NCI-H1694 (cell line): ENCODE measurements around the gene SCCPDH.
"Not testable (repeated sequence)": the region's sequence is repeated elsewhere in the genome, so short reads cannot be mapped to it uniquely, and the experiment has no call there.

ENCODE experiments used
- DNase-seq: peaks from one replicate; lab custom pipeline; 2025; lab: John Stamatoyannopoulos, UW

SCCPDH gene, protein sequence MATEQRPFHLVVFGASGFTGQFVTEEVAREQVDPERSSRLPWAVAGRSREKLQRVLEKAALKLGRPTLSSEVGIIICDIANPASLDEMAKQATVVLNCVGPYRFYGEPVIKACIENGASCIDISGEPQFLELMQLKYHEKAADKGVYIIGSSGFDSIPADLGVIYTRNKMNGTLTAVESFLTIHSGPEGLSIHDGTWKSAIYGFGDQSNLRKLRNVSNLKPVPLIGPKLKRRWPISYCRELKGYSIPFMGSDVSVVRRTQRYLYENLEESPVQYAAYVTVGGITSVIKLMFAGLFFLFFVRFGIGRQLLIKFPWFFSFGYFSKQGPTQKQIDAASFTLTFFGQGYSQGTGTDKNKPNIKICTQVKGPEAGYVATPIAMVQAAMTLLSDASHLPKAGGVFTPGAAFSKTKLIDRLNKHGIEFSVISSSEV

DNA sequence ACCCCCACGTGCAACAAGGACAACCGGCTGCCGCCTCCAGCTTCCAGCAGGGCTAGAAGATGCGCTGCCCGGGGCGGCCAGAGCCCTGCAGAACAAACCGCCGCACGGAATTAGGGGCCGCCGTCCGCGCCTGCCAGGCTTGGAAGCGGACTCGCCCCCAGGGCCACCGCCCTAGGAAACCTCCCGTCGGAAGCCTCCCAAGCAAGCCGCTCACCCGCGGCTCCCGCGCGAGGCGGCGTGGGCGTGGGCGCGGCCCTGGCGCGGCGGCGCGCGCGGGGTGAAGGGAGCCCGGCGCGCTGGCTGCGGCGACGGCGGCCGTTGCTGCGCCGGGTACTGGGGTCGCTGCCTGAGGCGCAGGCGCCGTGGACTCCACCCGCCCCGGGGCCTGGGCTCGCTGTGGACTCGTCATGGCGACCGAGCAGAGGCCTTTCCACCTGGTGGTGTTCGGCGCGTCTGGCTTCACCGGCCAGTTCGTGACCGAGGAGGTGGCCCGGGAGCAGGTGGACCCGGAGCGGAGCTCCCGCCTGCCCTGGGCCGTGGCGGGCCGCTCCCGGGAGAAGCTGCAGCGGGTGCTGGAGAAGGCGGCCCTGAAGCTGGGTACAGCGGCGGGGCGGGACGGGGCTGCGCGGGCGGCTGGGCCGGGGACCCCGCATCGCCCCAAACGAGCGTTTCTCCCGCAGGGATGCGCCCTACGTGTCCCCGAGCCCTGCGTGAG lies at the start of gene SCCPDH:
TSS of gene SCCPDH (plus strand) at position 394 of the 715 bp plus-strand sequence. CDS start at position 408, 14 bp downstream.
- peak; percentile 33 for DNase-seq

DNA sequence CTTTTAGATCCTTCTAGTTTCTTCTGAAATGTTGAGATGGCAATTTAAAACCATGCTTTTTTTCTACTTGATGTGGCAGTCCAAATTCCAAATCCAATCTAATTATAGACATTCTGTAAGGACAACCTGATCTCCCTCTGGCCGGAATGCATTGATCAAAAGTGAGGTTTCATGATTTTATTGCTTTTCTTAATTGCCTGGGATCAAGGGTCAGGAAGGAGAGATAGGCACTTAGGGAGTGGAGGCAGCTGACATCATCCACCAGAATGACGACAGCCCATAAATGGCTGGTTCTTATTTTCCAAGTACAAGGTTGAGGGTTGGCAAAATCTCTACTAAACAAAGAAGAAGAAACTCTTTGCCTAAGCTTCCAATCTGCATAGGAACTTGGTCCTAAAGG lies 46.4 kb upstream of the SCCPDH start:
- DNase-seq, result no peak

DNA sequence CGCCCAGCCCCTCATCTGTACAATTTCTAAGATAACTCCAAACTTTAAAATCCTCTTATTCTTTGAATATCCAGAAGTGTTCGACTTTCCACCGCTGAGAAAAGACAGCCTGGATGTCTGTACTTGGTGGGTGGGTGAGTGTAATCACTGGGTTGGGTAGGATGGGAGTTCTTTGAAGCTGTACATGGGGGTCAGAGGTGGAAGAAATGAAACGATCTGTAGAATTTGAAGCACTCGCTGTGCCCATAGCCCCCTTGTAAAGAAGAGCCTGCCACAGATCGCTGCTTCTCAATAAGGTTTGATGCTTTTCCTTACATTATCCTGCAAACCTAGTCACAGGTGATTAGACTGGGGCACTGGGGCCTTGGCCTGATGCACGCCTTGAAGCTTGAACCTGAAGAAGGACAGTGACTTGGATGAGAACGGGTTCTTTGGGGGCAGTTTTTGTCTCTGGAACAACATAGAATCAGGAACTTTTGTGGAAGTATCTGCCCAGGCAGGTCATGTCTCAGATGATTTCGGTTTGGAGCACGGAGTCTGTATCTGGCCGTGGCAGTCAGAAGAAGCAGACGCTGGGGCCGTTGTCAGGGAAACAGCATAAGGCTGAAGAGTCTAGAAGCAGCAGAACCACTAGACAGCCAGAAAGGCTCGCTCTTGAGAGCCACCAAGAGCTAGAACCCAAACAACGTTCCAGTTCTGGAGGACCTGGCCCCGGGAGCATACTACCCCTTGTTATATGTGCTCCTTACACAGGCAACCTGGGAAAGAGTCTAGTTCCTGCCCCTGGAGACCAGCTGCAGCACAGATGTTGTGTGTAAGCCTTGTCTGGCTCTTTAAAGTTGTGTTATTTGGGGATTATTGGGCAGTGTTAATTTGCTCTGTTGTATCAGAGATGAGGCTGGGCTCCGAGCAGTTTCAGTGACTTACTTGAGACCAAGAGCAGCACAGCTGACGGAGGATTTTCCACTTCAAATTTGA lies 45.1 kb upstream of the SCCPDH start:
- DNase-seq, result no peak

DNA sequence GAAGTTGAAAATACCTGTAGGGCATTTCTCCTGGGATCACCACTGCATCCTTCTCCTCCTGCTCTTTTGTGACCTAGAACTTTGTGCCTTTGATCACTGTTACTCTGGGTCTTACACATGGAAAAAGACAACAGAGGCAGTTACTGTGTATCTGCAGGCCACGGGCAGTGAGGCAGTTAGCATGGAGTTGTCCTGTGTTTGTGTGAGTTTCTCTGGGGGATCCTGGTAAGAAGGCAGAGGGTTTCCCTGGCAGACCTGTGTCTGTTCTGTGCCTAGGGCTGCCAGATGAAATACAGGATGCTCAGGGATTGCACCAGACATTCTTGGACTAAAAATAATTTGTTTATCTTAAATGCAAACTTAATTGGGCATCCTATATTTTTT lies 44.4 kb upstream of the SCCPDH start:
- DNase-seq, result no peak

DNA sequence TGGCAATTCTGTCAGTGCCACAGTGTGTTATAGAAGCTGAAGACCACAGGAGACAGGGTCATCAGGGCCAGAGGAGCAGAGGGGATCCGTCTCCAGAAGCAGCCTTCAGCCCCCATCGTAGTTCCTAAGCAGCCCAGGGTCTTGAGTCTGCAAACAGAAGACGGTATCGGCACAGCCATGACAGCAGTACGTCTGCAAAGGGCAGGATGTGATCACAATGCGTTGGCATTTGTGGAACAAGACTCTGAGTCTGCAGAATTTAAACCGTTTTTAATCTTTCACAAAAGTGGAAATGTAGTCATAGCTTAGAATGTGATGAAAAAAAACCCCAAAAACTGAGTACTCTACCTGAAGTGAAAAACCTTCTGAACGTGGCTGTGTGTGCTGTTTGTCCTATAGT lies 44.0 kb upstream of the SCCPDH start:
- no peak for DNase-seq

DNA sequence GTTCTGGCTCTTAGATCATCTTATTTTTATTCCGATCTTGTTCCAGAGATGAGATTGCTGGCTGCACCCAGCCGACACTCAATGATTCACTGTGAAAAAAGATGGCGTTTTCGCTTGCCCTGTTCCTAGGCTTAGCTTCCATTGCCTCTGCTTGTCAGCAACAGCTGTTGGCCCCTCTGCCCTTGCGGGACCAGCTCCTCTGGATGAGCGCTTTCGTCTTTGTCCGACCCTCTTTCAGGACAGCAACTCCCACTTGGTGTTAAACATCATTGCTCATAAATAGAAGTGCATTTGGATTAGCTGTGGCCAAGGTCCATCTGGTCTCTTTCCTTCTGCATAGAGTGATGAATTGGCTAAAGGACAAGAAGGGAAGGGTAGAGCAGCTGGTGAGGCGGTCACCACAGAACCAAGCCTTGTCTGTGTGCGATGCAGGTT lies 43.5 kb upstream of the SCCPDH start:
- DNase-seq, result no peak

DNA sequence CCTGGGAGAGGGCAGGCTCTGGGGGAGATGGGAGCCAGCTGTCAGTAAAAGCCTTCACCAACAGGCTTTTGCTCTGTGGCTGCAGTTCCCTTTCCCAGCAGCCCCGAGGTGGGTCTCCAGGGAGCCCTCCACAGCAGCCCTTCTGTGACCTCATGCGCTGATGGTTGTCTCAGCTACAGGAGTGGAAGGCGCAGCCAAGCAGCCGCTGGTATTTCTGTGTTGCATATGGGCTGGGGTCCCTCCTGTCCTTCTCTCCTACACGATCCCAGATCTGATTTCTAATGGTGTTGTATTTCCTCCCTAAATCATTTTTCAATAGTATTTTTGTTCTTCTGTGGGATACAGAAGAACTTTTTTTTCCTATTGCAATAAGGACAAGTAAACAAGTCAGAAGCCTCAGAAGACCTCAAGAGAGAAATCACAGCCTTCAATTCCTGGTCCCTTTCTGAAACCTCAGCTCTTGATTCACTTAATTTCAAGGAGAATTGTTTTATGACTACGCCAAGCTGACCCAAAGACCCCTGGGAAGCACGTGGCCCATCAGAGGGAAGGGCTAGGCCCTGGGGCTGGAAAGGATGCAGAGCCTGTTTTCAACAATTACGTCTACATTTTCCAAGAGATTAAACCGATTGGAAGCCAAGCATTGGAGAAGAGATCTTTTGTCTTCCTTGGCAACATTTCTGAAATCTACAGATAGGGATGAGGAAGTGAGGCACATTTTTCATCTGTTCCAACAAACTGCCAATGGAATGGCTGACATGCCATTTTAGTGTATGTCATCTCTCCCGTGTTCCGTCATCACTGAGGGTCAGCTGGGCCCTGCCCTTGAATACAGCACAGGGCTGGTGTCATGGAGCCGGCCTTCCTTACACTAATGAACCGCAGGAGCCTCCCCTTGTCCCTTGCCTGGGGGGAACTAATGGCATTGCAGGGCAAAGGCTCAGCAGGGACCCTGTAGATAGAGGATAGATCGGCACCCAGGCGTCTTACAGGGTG lies 42.0 kb upstream of the SCCPDH start:
- DNase-seq, result no peak

DNA sequence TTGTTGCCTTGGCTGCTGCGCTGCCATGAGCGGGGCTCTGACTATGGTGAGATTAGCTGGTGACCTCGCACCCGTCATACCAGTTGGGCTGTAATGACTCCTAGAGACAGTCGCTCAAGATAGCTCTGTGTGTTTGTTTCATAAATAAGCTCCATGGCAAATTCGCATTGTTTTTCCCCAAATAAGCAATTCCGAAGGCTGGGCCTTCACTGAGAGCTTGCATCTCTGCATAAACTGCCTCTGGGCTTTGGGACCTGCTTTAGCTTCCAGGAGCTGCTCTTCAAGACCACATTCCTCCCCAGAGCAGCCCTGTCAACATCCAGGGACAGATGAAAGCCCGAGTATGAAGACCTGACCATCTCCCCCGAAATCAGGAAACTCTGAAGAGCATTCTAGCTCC lies 40.7 kb upstream of the SCCPDH start:
- DNase-seq, result no peak

DNA sequence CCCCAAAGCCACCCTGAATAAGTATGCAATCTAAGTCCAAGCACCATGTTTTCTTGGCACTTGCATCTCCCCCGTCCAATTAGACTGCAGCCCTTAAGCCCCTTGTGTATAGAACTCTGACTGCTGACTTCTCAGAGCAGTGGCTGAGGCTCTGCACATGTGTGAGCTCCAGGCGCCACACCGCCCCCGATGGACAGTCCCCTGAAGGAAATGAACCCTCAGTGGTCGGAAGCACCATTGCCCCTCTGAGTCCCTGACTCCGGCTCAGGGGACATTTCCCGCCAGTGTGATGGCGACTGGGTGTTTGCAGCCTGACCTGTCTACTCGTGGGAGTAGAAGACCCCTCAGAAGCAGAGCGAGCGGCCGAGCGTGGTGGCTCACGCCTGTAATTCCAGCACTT lies 37.2 kb upstream of the SCCPDH start:
- DNase-seq, result no peak

DNA sequence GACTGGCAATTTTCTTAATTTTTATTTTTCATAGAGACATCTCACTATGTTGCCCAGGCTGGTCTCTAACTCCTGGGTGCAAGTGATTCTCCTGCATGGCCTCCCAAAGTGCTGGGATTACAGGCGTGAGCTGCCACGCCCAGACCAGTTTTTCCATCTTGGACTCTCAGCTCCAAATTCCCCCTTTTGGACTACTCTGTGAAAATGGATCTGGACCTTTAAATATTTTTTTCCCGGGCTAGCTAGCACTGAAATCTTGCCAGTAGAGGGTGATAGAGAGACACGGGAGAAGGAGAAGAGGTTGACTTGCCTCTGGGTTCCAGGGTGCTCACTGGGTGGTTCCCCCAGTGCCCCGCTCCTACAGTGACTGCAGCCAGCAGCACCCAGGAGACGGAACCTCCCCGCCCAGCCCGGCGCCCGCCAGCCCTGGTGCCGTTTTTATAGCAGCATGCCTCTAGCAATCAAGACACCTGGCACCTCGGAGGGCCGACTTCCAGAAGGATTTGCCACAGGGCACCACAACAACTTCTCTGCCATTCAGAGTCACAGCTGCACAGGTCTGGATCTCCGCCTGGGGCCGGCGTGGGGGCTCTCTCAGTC lies 34.7 kb upstream of the SCCPDH start:
- DNase-seq, result peak; percentile 84

DNA sequence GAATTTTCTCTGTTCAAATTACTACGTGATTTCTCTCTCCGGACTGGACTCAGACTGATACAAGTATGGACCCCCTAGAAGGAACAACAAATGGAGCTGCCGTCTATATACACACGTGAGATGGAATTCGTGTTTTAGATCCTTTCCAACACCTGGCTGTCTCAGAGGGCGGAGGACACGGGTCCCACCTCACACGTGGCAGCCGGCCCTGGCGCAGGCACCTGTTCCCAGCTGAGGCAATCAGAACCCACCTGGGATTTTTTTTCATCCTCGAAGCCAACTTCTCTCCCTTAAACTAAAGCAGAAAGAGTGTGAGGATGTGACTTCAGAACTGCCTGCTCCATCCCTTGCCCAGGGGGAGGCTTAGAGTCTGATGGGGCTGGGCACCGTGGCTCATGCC lies 34.1 kb upstream of the SCCPDH start:
- no peak for DNase-seq

DNA sequence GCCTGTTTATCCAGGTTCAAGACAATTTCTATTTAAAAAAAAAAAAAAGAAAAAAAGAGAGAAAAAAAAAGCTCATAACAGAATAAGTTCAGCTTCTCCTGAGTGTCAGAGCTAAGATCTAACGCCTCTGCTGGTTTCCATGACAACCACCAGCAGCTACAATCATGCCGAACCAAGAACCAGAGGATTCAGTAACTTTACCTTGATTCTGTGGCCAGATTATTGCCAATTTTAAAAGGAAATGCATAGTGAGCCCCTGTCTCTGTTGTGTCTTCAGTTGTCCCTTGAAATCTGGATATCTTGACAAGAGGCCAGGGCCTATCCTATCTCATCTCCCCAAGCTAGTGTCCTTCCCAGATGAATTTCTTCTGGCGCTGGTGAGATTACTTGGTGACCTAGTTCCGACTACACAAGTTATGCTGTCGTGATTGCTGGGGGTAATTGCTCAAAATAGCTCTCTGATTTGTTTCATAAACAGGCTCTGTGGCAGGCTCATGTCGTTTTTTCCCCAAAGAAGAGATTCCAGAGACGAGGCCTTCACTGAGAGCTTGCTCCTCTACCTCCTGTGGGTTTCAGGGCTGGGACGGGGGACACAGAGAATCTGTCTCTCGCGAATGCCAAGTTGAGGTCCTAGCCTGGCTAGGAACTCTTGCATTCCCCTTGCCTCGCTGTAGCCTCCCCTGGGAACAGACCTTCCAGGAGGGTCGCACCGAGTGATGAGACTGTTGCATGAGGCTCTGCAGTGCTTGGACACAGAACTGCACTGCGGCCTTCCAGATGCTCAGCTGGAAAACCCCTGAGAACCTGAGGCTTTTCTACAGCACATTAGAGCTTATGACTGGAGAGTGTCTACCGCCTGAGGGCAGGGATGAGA lies 32.4 kb upstream of the SCCPDH start:
- DNase-seq, result no peak

DNA sequence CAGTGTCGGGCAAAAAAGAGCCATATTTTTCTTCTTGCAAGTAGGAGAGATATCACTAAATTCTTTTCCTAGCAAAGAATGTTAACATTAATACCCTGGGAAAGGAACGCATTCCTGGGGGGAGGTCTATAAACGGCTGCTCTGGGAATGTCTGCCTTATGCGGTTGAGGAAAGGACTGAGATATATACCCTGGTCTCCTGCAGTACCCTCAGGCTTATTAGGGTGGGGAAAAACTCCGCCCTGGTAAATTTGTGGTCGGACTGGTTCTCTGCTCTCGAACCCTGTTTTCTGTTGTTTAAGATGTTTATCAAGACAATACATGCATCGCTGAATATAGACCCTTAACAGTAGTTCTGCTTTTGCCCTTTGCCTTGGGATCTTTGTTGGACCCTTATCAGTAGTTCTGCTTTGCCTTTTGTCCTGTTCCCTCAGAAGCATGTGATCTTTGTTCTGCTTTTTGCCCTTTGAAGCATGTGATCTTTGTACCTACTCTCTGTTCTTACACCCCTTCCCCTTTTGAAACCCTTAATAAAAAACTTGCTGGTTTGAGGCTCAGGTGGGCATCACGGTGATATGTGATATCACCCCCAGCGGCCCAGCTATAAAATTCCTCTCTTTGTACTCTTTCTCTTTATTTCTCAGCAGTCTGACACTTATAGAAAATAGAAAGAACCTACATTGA lies 29.9 kb upstream of the SCCPDH start:
- not testable (repeated sequence) for DNase-seq

DNA sequence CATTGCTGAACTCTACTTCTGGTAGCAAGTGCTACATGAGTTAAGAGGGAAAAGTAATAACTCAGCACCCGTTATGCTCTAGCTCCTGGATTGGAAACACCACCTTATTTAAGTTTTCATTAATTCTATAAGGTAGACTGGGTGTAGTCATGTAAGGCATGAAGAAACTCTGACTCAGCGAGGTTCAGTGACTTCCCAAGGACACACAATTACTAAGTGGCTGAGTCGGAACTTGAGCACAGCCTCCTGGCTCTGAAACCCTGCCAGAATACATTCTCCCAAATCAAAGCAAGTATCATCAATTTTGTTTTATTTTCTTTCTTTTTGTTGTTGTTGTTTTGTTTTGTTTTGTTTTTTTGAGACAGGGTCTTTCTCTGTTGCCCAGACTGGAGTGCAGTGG lies 29.1 kb upstream of the SCCPDH start:
- no peak for DNase-seq

DNA sequence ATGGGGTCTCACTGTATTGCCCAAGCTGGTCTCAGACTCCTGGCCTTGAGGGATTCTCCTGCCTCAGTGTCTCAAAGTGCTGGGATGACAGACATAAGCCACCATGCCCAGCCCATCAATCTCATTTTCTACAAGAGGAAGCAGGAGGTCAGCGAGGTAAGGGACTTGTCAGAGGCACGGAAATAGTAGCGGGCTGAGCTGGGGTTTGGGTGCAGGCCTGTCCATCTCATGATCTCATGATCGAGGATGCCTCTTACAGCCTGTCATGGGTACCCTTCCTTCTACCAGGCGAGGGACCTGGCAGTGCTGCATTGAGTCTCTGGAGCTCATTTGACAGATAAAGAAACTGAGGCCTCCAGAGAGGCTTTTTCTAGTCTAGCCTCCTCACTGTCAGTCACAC lies 28.5 kb upstream of the SCCPDH start:
- no peak for DNase-seq

DNA sequence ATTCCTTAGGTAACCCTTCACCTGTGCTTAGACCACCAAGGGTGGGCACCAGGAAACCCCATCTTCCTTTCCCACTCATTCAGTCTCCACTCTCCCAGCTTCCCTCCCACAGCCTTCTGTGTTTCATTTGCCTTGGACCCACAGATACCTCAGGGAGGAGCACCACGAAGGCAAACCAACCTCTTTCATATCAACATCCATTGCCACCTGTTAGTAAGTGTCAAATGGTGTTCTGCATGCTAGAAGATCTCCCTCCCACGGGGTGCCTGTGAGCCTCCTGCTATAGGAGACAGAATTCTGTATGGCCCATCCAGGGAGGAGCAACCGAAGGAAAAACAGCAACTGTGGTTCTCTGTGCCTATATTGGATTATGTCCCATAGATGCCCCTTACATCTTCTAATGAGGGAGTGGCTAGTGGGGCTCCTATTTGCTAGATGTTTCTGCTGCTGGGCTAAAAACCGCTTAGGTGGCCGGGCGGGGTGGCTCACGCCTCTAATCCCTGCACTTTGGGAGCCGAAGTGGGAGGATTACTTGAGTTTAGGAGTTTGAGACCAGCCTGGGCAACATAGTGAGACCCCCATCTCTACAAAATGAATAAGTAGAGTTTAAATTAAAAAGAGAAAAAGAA lies 25.6 kb upstream of the SCCPDH start:
- no peak for DNase-seq

DNA sequence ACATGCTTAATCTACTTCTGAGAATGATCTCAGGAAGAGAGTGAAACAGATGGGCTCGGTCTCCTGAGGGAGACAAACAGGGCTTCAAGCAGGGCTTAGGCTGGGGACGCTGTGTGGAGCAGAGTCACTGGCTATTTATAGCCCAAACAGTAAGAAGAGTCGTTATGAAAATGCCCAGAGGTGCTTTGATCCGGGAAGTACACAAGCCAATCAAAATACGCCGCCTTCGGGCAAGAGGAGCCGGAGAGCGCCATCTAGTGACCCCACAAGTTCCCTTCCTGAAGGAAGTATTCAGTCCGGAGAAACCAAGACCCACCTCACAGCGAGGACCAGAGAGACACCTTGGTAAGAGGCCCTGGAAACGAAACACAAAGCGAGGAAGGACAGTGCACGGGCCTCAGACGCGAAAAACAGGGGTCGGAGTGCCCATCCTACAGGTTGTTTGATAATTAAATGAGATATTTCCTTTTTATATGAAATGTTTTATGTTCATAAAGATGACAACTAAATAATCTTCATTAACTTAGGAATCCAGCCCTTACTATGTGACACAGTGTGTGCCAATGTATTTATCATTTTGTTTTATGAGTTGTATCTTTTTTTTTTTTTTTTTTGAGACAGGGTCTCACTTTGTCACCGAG lies 25.0 kb upstream of the SCCPDH start:
- peak; percentile 92 for DNase-seq

DNA sequence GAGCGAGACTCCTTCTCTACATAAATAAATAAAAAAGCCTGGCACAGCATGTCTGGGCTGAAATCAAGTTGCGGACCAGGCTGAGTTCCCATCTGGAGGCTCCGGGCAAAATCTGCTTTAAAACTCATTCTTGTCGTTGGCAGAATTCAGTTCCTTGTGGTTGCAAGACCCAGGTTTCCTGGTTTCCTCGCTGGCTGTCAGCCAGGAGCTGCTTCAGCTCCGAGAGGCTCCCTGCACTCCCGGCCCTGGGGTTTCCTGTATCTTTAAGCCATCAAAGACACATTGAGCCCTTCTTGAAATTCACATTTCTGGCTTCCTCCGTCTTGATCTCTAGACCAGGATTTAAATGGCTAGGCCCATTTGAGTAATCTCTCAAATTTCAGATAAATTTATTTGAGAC lies 20.6 kb upstream of the SCCPDH start:
- no peak for DNase-seq
